A673 (cell line): ENCODE results near the gene RGS7. TPM values are rescaled to one million over a fixed set of nuclear protein-coding genes. Genes with fewer than 3 reads are reported as not detected.

ENCODE experiments used
- BruUV-seq: library from RNA; stranded (reverse); fragments of 400-500 nt; replicated peaks from 2 replicates; lab custom pipeline; 2021; lab: Mats Ljungman, UMichigan
- CTCF ChIA-PET: fragments of 300-600 bp; sonication (Branson Sonifier 250); formaldehyde crosslinking; loops from one replicate; lab custom pipeline; 2022; ENCODE audit warnings: antibody characterized with exemption; lab: Charles Lee
- POLR2A ChIA-PET: fragments of 300-600 bp; sonication (Branson Sonifier 250); formaldehyde crosslinking; loops from one replicate; lab custom pipeline; 2022; ENCODE audit warnings: antibody characterized with exemption; ENCODE audit not compliant: low non-redundant PET; lab: Charles Lee
- DNase-seq: peaks from one replicate; pipeline ENCODE4 v3.0.0-alpha.2; 2015; ENCODE audit warnings: low spot score
- H3K27ac ChIP-seq: fragments of 200-600 bp; sonication (generic); 2 replicates; pipeline ENCODE4 v1.5.1; 2016; ENCODE audit warnings: mixed run types, low read depth, mild to moderate bottlenecking, mixed read lengths, antibody characterized with exemption, low read length; ENCODE audit not compliant: poor library complexity, severe bottlenecking
- H3K27me3 ChIP-seq: fragments of 200-600 bp; sonication (generic); replicated peaks from 2 replicates; pipeline ENCODE4 v1.6.1; 2017; ENCODE audit warnings: mixed run types, low read depth, mild to moderate bottlenecking, mixed read lengths, antibody characterized with exemption, low read length; ENCODE audit not compliant: insufficient read depth, poor library complexity
- H3K36me3 ChIP-seq: fragments of 200-600 bp; sonication (generic); 2 replicates; pipeline ENCODE4 v1.6.1; 2016; ENCODE audit warnings: mixed run types, mild to moderate bottlenecking, mixed read lengths, antibody characterized with exemption, low read length; ENCODE audit not compliant: insufficient read depth, poor library complexity, severe bottlenecking
- H3K4me1 ChIP-seq: fragments of 200-600 bp; sonication (generic); 2 replicates; pipeline ENCODE4 v1.6.1; 2017; ENCODE audit warnings: mixed run types, mild to moderate bottlenecking, mixed read lengths, antibody characterized with exemption, low read length; ENCODE audit not compliant: insufficient read depth, poor library complexity, severe bottlenecking
- H3K4me3 ChIP-seq: fragments of 200-600 bp; sonication (generic); 2 replicates; pipeline ENCODE4 v1.5.1; 2016; ENCODE audit warnings: low read depth, mixed run types, mild to moderate bottlenecking, mixed read lengths, low read length; ENCODE audit not compliant: poor library complexity, severe bottlenecking
- H3K9me3 ChIP-seq: fragments of 200-600 bp; sonication (generic); 2 replicates; pipeline ENCODE4 v1.6.1; 2016; ENCODE audit warnings: mixed run types, low read depth, mild to moderate bottlenecking, mixed read lengths, antibody characterized with exemption, low read length; ENCODE audit not compliant: poor library complexity, severe bottlenecking
- EZH2 ChIP-seq: fragments of 200-600 bp; sonication (generic); IDR thresholded peaks from 2 replicates; pipeline ENCODE4 v1.6.1; 2017; ENCODE audit warnings: borderline replicate concordance, low read depth, mild to moderate bottlenecking, mixed read lengths, antibody characterized with exemption, low read length; ENCODE audit not compliant: poor library complexity, severe bottlenecking
- intact Hi-C: fragments of 100-400 bp; cut with micrococcal nuclease; formaldehyde crosslinking; loops from one replicate; pipeline ENCODE4 v1.10.0; 2022; ENCODE audit not compliant: unreplicated experiment
- total RNA-seq: library from RNA; stranded (reverse); gene quantifications from 2 replicates; pipeline ENCODE4 v1.2.3, GENCODE V29; 2021
- TF ChIP-seq, protein P1 (sequence below): fragments of 300-800, 200-600 bp; sonication (generic); conservative IDR thresholded peaks from 2 replicates; pipeline ENCODE4 v1.5.1; 2017; ENCODE audit warnings: low read depth, mild to moderate bottlenecking, antibody characterized with exemption, low read length, moderate library complexity, mixed read lengths

The RGS7 gene
- total RNA-seq, 1 experiment from 2014 or later: not detected

- CTCF ChIA-PET: no interaction called here
- Histone ChIP-seq H3K27me3 (peaks cover 17% of the 10 kb centered on the region), H3K4me3 (no peak overlapping the region), H3K9me3 (no peaks in the 10 kb centered on the region), H3K27ac (no peak overlapping the region), H3K4me1 (no peaks in the 10 kb centered on the region), H3K36me3 (no peaks in the 10 kb centered on the region)
- TF ChIP-seq, protein P1, sequence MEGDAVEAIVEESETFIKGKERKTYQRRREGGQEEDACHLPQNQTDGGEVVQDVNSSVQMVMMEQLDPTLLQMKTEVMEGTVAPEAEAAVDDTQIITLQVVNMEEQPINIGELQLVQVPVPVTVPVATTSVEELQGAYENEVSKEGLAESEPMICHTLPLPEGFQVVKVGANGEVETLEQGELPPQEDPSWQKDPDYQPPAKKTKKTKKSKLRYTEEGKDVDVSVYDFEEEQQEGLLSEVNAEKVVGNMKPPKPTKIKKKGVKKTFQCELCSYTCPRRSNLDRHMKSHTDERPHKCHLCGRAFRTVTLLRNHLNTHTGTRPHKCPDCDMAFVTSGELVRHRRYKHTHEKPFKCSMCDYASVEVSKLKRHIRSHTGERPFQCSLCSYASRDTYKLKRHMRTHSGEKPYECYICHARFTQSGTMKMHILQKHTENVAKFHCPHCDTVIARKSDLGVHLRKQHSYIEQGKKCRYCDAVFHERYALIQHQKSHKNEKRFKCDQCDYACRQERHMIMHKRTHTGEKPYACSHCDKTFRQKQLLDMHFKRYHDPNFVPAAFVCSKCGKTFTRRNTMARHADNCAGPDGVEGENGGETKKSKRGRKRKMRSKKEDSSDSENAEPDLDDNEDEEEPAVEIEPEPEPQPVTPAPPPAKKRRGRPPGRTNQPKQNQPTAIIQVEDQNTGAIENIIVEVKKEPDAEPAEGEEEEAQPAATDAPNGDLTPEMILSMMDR: no peak
- TF ChIP-seq EZH2: no peak
- intact Hi-C loops: loop anchor here (10.0 kb wide), 1 partner anchor 516 kb away; no protein-coding TSS in a partner anchor
- no TSS peak for BruUV-seq
- no peak for DNase-seq
- POLR2A ChIA-PET: no interaction called here
Measured at GRCh38 chr1:240968864-240969263, 388.1 kb downstream of the RGS7 start.

DNA sequence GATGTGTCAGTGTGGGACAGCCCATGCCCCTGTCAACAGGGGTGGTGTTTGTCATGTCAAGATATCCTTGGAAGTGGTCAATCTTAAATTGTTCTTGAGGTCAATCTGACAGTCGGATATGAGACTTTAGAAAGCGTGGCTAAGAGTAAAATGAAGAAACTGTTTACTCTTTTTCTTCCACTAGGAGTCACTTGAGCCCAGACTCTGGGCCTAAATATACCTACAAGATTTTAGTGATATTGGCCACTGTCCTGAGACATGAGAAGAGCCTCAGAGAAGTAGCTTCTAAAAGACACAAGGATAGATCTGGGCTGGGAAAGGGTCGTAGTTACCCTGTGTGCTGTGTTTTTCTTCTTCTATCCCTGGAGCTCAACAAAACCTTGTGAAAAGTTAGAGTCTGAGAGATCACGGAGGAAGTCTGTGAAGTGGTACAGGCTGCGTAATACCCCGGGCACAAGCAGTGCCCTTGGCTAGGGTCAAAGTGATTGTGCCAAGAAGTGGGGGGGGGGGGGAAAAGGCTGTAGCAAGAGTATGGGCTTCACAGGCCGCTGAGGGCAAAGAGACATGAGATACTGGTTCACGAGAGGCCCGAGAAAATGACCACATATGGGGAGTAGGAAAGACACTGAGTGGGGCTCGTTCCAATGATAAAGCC, 389.8 kb downstream of the RGS7 start:
- Histone ChIP-seq H3K9me3 (no peaks in the 10 kb centered on the region), H3K36me3 (no peaks in the 10 kb centered on the region), H3K4me1 (no peaks in the 10 kb centered on the region), H3K4me3 (no peak overlapping the region), H3K27ac (no peak overlapping the region), H3K27me3 (peaks cover 17% of the 10 kb centered on the region)
- no TSS peak for BruUV-seq
- intact Hi-C loops: loop anchor here (10.0 kb wide), 1 partner anchor 518 kb away; no protein-coding TSS in a partner anchor
- ChIA-PET CTCF (interaction anchor here (0.6 to 0.9 kb wide), 2 partner anchors 518 to 1161 kb away, joined by 3 read pairs; no protein-coding TSS in a partner anchor), POLR2A (no interaction called here)
- TF ChIP-seq, protein P1: 0 out of 2 replicates have a peak, but pooled peaks have one; percentile 25
- no peak for TF ChIP-seq EZH2
- peak; percentile 1 for DNase-seq

DNA sequence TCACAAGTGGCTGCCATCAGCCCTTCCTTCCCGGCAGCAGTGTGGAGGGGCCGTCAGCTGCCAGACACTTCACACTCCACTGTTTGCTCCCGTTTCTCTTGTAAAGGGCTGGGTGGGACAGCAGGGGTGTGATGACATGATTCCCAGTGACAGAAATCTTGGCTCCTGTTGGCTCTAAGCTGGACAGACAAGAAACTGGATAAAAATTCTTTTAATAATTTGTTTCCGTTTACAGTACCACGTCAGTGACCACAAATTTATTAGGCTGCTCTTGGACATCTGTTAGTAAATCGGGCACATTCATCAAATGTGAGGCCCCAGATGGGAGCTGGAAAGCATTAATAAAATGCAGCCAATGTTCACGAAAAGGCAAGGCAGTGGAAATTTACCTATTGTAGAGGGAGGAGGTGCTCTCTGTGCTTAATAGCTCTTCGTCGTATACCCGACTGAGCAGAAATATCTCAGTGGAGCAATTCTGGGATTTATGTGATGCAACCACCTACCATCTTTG, 391.4 kb downstream of the RGS7 start:
- no peak for TF ChIP-seq EZH2
- TF ChIP-seq, protein P1: no peak
- no peak overlapping the region for H3K4me3 ChIP-seq
- no TSS peak for BruUV-seq
- ChIA-PET CTCF (no interaction called here), POLR2A (no interaction called here)
- H3K27me3 ChIP-seq: peaks cover 18% of the 10 kb centered on the region
- intact Hi-C loops: loop anchor here (10.0 kb wide), 1 partner anchor 519 kb away; no protein-coding TSS in a partner anchor
- H3K27ac ChIP-seq: no peak overlapping the region
- DNase-seq: no peak
- no peaks in the 10 kb centered on the region for H3K9me3 ChIP-seq
- no peaks in the 10 kb centered on the region for H3K36me3 ChIP-seq
- H3K4me1 ChIP-seq: no peaks in the 10 kb centered on the region
